Lung (tissue), 12 donors: ENCODE measurements around the gene MARCHF9. TPM values are rescaled to one million over a fixed set of nuclear protein-coding genes. Genes with fewer than 3 reads are reported as not detected.

Experiments
- ATAC-seq: fragments of 200-7000 bp; cut with Tn5 transposase; one replicate; pipeline ENCODE4 v1.9.1; 2020; ENCODE audit warnings: moderate number of reproducible peaks; ENCODE audit not compliant: insufficient read depth, low FRiP score
- DNase-seq, 3 donors: peaks; one replicate each; pipeline ENCODE4 v3.0.0-alpha.2; 2013 to 2017
- H3K27ac ChIP-seq, 2 donors: one replicate each; pipeline ENCODE4 v1.5.1; 2013; ENCODE audit warnings: mild to moderate bottlenecking in 2 of 2, moderate library complexity in 2 of 2, control low read depth in 1 of 2, inconsistent platforms in 1 of 2, low read depth in 1 of 2, low read length in 1 of 2
- H3K27me3 ChIP-seq, 3 donors: one replicate each; pipeline ENCODE4 v1.5.1; 2013; ENCODE audit warnings: low read length in 2 of 3; ENCODE audit not compliant: control insufficient read depth in 3 of 3, insufficient read depth in 3 of 3
- H3K36me3 ChIP-seq, 4 donors: one replicate each; pipeline ENCODE4 v1.5.1; 2013; ENCODE audit warnings: low read length in 4 of 4, mild to moderate bottlenecking in 1 of 4, moderate library complexity in 1 of 4; ENCODE audit not compliant: control insufficient read depth in 4 of 4, insufficient read depth in 4 of 4
- H3K4me1 ChIP-seq, 5 donors: one replicate each; pipeline ENCODE4 v1.5.1; 2013; ENCODE audit warnings: low read length in 5 of 5, mild to moderate bottlenecking in 2 of 5, moderate library complexity in 1 of 5; ENCODE audit not compliant: control insufficient read depth in 5 of 5, insufficient read depth in 5 of 5
- H3K4me3 ChIP-seq: one replicate; pipeline ENCODE4 v1.5.1; 2013; ENCODE audit warnings: mild to moderate bottlenecking, control low read depth, moderate library complexity
- H3K9ac ChIP-seq, 2 donors: one replicate each; pipeline ENCODE4 v1.5.1; 2013; ENCODE audit warnings: low read length in 2 of 2, control low read depth in 1 of 2; ENCODE audit not compliant: insufficient read depth in 1 of 2
- H3K9me3 ChIP-seq, 4 donors: one replicate each; pipeline ENCODE4 v1.5.1; 2013; ENCODE audit warnings: low read length in 3 of 4, mild to moderate bottlenecking in 1 of 4, moderate library complexity in 1 of 4; ENCODE audit not compliant: control insufficient read depth in 4 of 4, insufficient read depth in 3 of 4
- CTCF ChIP-seq: IDR thresholded peaks from 2 replicates; pipeline ENCODE4 v1.5.1; 2012; ENCODE audit warnings: mild to moderate bottlenecking; ENCODE audit errors: control extremely low read depth, extremely low read depth
- WGBS, 2 donors: extraction: QIAGEN DNeasy Blood & Tissue Kit; methylation state at CpG; one replicate each; pipeline ENCODE4 v1.1.7; 2013; 5-methylcytosine and 5-hydroxymethylcytosine counted together
- polyA plus RNA-seq, 2 donors: library from polyadenylated mRNA; stranded (reverse); fragments of 200-250 nt; gene quantifications; one replicate each; pipeline ENCODE4 v1.2.1, GENCODE V29; 2013
- total RNA-seq, 2 donors: library from RNA; depleted of rRNA in 1 of 2; stranded (reverse); fragments of >200 nt in 1 of 2; gene quantifications; one replicate each; pipeline ENCODE4 v1.2.1, GENCODE V29; 2014 to 2021
- donor health status: control.
- donor health status: control.
- donor health status: Bipolar disorder and iron deficiency.
- donor health status: healthy.
- donor health status: DM: yes; HTN: yes; CAD: no.

MARCHF9 gene
- total and polyA plus RNA-seq, 4 donors = 12.1 to 31.1 (median 18.5) TPM

DNA sequence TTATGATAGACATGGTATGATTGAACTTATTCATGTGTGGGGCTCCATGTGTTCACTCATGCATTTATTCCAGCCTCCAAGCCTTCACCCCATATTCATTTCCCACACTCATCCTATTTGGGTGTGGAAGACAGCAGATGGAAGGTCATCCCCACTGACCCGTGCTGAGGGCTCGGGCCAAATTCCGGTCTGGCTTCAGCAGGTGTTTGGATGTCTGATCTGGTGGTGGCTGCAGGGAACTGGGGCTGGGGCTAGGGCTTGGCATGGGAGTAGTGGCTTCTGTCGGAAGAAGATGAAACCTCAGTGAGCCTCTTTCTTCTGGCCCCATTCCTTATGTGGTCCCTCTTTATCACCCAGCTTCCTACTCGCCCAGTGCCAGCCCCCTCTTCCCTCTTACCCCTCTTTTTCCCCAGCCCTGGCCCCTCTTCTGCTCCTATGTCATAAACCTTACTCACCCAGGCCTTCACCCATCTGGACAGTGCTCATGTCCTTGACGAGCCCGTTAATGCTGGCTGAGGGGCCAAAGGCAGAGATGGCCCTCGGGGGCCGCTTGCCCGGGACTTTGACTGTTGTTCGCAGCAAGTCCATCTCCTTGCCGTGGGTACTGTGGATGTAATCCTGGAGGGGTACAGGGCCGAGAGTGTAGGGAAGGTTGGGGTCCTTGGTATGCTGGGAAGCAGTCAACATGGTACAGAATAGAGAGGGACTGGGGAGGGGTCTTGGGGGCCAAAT, 24.4 kb upstream of the MARCHF9 start:
- Histone ChIP-seq H3K36me3 (peaks cover 0 to 7% (median 0%) of the 10 kb centered on the region in 4 donors), H3K9me3 (no peaks in the 10 kb centered on the region), H3K9ac (no peak overlapping the region), H3K4me3 (no peak overlapping the region), H3K27ac (no peak overlapping the region), H3K27me3 (peaks cover 0 to 75% (median 59%) of the 10 kb centered on the region in 3 donors), H3K4me1 (peaks cover 0 to 15% (median 0%) of the 10 kb centered on the region in 5 donors)
- ATAC-seq (no peak), DNase-seq (no peak)
- no peak for TF ChIP-seq CTCF
- 86 to 88% methylated on average over 13 of the region's 13 CpGs for WGBS, 2 donors

DNA sequence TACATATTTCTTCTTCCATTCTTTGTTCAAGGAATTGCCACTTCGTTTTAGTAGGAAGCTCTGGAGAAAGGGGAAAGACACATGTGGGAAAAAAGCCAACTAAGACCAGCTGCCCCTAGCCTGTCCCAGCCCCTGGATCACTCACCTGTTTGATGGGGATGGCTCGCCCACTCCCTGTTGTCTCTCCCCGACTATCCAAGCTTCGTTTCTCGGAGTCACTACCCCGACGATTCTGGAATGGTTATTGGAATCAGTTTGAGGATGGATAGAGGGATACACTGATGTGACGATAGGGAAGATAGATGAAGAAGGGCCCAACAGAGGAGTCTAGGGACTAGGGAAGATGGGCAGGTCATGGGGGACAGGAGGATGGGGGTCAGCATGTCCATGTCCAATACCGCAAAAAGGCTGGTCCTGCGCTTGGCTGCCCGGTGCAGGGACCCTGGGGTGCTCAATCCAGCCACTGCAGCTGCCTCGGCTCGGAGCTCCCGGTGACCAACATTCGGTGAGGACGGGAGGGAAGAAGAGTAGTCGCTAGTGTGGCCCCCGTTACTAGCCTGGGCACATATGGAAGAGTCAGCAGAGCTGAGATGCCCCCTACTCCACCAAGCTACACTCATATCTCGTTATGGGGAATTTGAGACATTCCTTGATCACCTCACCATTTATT, 23.4 kb upstream of the MARCHF9 start:
- DNase-seq (no peak), ATAC-seq (no peak)
- 83 to 90% methylated on average over 19 of the region's 19 CpGs for WGBS, 2 donors
- Histone ChIP-seq H3K27me3 (peaks cover 0 to 82% (median 64%) of the 10 kb centered on the region in 3 donors), H3K4me3 (no peak overlapping the region), H3K9ac (no peak overlapping the region), H3K4me1 (peaks cover 0 to 12% (median 0%) of the 10 kb centered on the region in 5 donors), H3K9me3 (no peaks in the 10 kb centered on the region), H3K27ac (no peak overlapping the region), H3K36me3 (peaks cover 0 to 7% (median 0%) of the 10 kb centered on the region in 4 donors)
- TF ChIP-seq CTCF = no peak

DNA sequence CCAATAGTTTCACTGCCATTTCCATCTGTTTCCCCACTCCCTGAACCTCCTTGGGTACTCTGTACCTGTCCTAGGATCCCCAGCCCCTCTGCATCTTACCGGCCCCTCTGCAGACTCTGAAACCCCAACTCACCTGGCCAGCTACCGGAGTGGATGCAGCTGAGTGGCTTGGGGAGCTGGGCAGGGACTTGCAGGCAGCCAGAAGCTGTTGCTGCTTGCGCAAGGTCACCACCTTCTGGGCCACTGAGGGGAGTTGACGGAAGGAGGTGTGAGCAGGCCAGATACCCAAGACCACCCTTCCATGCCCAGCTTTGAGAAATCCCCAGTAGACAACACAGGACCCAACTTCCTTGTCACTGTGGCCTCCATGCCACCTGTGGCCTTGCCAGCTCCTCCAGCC, 22.6 kb upstream of the MARCHF9 start:
- peaks cover 0 to 7% (median 0%) of the 10 kb centered on the region in 4 donors for H3K36me3 ChIP-seq
- TF ChIP-seq CTCF = no peak
- H3K4me1 ChIP-seq = peaks cover 0 to 6% (median 0%) of the 10 kb centered on the region in 5 donors
- H3K27me3 ChIP-seq = peaks cover 0 to 83% (median 68%) of the 10 kb centered on the region in 3 donors
- H3K9me3 ChIP-seq = no peaks in the 10 kb centered on the region
- H3K27ac ChIP-seq = no peak overlapping the region
- no peak overlapping the region for H3K9ac ChIP-seq
- ATAC-seq = no peak
- 80 to 84% methylated on average over 4 of the region's 4 CpGs for WGBS, 2 donors
- no peak overlapping the region for H3K4me3 ChIP-seq
- DNase-seq = no peak
